GM23338 (cell line): ENCODE data around the gene PACSIN1. TPM values are rescaled to one million over a fixed set of nuclear protein-coding genes. Genes with fewer than 3 reads are reported as not detected.

ENCODE experiments used
- ATAC-seq: fragments of 200-7000 bp; cut with Tn5 transposase; 3 replicates; pipeline ENCODE4 v1.9.1; 2020
- DNase-seq: peaks from one replicate; pipeline ENCODE4 v3.0.0-alpha.2; 2015; ENCODE audit warnings: low spot score
- H2AFZ ChIP-seq: fragments of 200-600 bp; sonication (generic); 2 replicates; pipeline ENCODE4 v1.8.0; 2016; ENCODE audit warnings: antibody characterized with exemption, mild to moderate bottlenecking, moderate library complexity
- H3F3A ChIP-seq: fragments of 200-600 bp; sonication (generic); replicated peaks from 2 replicates; pipeline ENCODE4 v1.8.0; 2017; ENCODE audit warnings: antibody characterized with exemption, mixed run types, low read depth
- H3K27ac ChIP-seq: fragments of 200-600 bp; sonication (generic); 2 replicates; pipeline ENCODE4 v1.6.1; 2016; ENCODE audit warnings: low read depth
- H3K27me3 ChIP-seq: fragments of 200-600 bp; sonication (generic); 2 replicates; pipeline ENCODE4 v1.8.0; 2016; ENCODE audit warnings: mild to moderate bottlenecking, mixed run types, moderate library complexity; ENCODE audit not compliant: insufficient read depth
- H3K36me3 ChIP-seq: fragments of 200-600 bp; sonication (generic); 2 replicates; pipeline ENCODE4 v1.8.0; 2016; ENCODE audit warnings: mild to moderate bottlenecking; ENCODE audit not compliant: insufficient read depth
- H3K4me1 ChIP-seq: fragments of 200-600 bp; sonication (generic); 2 replicates; pipeline ENCODE4 v1.8.0; 2016; ENCODE audit warnings: mild to moderate bottlenecking, moderate library complexity; ENCODE audit not compliant: insufficient read depth
- H3K4me2 ChIP-seq: fragments of 200-600 bp; sonication (generic); 2 replicates; pipeline ENCODE4 v1.7.1; 2017; ENCODE audit warnings: mixed run types
- H3K4me3 ChIP-seq: fragments of 200-600 bp; sonication (generic); 2 replicates; pipeline ENCODE4 v1.6.1; 2016; ENCODE audit warnings: mixed run types
- H3K79me2 ChIP-seq: fragments of 200-600 bp; sonication (generic); replicated peaks from 2 replicates; pipeline ENCODE4 v1.8.0; 2017; ENCODE audit warnings: mild to moderate bottlenecking; ENCODE audit not compliant: insufficient read depth
- H3K9me2 ChIP-seq: fragments of 200-600 bp; sonication (generic); 2 replicates; pipeline ENCODE4 v1.8.0; 2017; ENCODE audit not compliant: insufficient read depth
- H4K20me1 ChIP-seq: fragments of 200-600 bp; sonication (generic); replicated peaks from 2 replicates; pipeline ENCODE4 v1.8.0; 2017; ENCODE audit warnings: mild to moderate bottlenecking; ENCODE audit not compliant: insufficient read depth
- H3K27ac Mint-ChIP-seq: 2 replicates; pipeline ENCODE4 v1.8.0; 2020; ENCODE audit warnings: inconsistent platforms, mild to moderate bottlenecking, moderate library complexity, mixed read lengths
- H3K27me3 Mint-ChIP-seq: 3 replicates; pipeline ENCODE4 v1.8.0; 2022; ENCODE audit warnings: low read depth, mild to moderate bottlenecking, moderate library complexity, mixed read lengths, inconsistent platforms; ENCODE audit not compliant: insufficient read depth, poor library complexity
- H3K36me3 Mint-ChIP-seq: 3 replicates; pipeline ENCODE4 v1.8.0; 2021; ENCODE audit warnings: low read depth, mild to moderate bottlenecking, inconsistent platforms, moderate library complexity, mixed read lengths
- H3K4me1 Mint-ChIP-seq: 3 replicates; pipeline ENCODE4 v1.8.0; 2020; ENCODE audit warnings: mild to moderate bottlenecking, inconsistent platforms, mixed read lengths
- H3K4me3 Mint-ChIP-seq: 3 replicates; pipeline ENCODE4 v1.8.0; 2021; ENCODE audit warnings: moderate library complexity, mild to moderate bottlenecking, inconsistent platforms, mixed read lengths
- H3K9me3 Mint-ChIP-seq: 3 replicates; pipeline ENCODE4 v1.8.0; 2020; ENCODE audit warnings: moderate library complexity, mild to moderate bottlenecking, inconsistent platforms, mixed read lengths
- CTCF ChIP-seq, 2 experiments: fragments of 200-600 bp in 1 of 2; sonication (generic) in 1 of 2; conservative IDR thresholded peaks; 2 replicates each; pipeline versions ENCODE4 v1.5.1 to v1.6.1; 2016 to 2017; ENCODE audit warnings: antibody characterized with exemption in 2 of 2, low read depth in 2 of 2, mild to moderate bottlenecking in 2 of 2, moderate library complexity in 1 of 2
- EZH2 ChIP-seq: fragments of 200-600 bp; sonication (generic); IDR thresholded peaks from one replicate; pipeline ENCODE4 v1.8.0; 2017; ENCODE audit warnings: antibody characterized with exemption, mild to moderate bottlenecking, low read depth; ENCODE audit not compliant: unreplicated experiment
- JUNB ChIP-seq: IDR thresholded peaks from one replicate; pipeline ENCODE4 v1.6.1; 2016; ENCODE audit warnings: antibody characterized with exemption; ENCODE audit not compliant: unreplicated experiment
- NANOG ChIP-seq: IDR thresholded peaks from 2 replicates; pipeline ENCODE4 v1.6.1; 2016; ENCODE audit warnings: antibody characterized with exemption, borderline replicate concordance
- POLR2AphosphoS5 ChIP-seq: IDR thresholded peaks from 2 replicates; pipeline ENCODE4 v1.6.1; 2016; ENCODE audit warnings: antibody characterized with exemption, low read depth
- polyA plus RNA-seq: library from polyadenylated mRNA; unstranded; fragments of >200 nt; fragmentation: Nextera tagmentation; extraction: Ambion mirVana; gene quantifications from 2 replicates; pipeline ENCODE4 v1.2.1, GENCODE V29; 2016
- total RNA-seq: library from RNA; depleted of rRNA; stranded (reverse); fragments of >200 nt; shearing (Covaris generic); gene quantifications from 2 replicates; pipeline ENCODE4 v1.2.3, GENCODE V29; 2014
- TF ChIP-seq, protein P1 (sequence below): fragments of 250-450 bp; sonication (Bioruptor Pico); IDR thresholded peaks from 2 replicates; pipeline ENCODE4 v1.5.0; 2020; ENCODE audit warnings: mild to moderate bottlenecking, moderate library complexity

The PACSIN1 gene
- total and polyA plus RNA-seq, 2 experiments from 2014 or later, result 5.2 to 8.7 TPM

- Mint-ChIP-seq H3K27ac (no peak overlapping the region), H3K27me3 (peaks cover 16% of the 10 kb centered on the region), H3K36me3 (no peaks in the 10 kb centered on the region), H3K9me3 (no peaks in the 10 kb centered on the region; the same call in 1 of the 3 replicates), H3K4me1 (peaks cover 21% of the 10 kb centered on the region), H3K4me3 (no peak overlapping the region)
- Histone ChIP-seq H3K9me2 (no peaks in the 10 kb centered on the region), H4K20me1 (0 out of 2 replicates have a peak, but pooled peaks cover 3% of the 10 kb centered on the region), H3K79me2 (no peaks in the 10 kb centered on the region), H3F3A (no peaks in the 10 kb centered on the region), H3K4me3 (no peak overlapping the region), H3K4me2 (no peak overlapping the region), H2AFZ (no peak overlapping the region), H3K36me3 (no peaks in the 10 kb centered on the region), H3K27ac (no peak overlapping the region), H3K4me1 (no peaks in the 10 kb centered on the region), H3K27me3 (no peaks in the 10 kb centered on the region)
- ATAC-seq (no peak), DNase-seq (no peak)
- TF ChIP-seq JUNB (no peak), CTCF (conservative IDR thresholded peaks at IDR 0.05; ENCODE audit: low read depth in 2 of 2) (no peak), POLR2AphosphoS5 (no peak), EZH2 (no peak), NANOG (no peak)
- TF ChIP-seq, protein P1, sequence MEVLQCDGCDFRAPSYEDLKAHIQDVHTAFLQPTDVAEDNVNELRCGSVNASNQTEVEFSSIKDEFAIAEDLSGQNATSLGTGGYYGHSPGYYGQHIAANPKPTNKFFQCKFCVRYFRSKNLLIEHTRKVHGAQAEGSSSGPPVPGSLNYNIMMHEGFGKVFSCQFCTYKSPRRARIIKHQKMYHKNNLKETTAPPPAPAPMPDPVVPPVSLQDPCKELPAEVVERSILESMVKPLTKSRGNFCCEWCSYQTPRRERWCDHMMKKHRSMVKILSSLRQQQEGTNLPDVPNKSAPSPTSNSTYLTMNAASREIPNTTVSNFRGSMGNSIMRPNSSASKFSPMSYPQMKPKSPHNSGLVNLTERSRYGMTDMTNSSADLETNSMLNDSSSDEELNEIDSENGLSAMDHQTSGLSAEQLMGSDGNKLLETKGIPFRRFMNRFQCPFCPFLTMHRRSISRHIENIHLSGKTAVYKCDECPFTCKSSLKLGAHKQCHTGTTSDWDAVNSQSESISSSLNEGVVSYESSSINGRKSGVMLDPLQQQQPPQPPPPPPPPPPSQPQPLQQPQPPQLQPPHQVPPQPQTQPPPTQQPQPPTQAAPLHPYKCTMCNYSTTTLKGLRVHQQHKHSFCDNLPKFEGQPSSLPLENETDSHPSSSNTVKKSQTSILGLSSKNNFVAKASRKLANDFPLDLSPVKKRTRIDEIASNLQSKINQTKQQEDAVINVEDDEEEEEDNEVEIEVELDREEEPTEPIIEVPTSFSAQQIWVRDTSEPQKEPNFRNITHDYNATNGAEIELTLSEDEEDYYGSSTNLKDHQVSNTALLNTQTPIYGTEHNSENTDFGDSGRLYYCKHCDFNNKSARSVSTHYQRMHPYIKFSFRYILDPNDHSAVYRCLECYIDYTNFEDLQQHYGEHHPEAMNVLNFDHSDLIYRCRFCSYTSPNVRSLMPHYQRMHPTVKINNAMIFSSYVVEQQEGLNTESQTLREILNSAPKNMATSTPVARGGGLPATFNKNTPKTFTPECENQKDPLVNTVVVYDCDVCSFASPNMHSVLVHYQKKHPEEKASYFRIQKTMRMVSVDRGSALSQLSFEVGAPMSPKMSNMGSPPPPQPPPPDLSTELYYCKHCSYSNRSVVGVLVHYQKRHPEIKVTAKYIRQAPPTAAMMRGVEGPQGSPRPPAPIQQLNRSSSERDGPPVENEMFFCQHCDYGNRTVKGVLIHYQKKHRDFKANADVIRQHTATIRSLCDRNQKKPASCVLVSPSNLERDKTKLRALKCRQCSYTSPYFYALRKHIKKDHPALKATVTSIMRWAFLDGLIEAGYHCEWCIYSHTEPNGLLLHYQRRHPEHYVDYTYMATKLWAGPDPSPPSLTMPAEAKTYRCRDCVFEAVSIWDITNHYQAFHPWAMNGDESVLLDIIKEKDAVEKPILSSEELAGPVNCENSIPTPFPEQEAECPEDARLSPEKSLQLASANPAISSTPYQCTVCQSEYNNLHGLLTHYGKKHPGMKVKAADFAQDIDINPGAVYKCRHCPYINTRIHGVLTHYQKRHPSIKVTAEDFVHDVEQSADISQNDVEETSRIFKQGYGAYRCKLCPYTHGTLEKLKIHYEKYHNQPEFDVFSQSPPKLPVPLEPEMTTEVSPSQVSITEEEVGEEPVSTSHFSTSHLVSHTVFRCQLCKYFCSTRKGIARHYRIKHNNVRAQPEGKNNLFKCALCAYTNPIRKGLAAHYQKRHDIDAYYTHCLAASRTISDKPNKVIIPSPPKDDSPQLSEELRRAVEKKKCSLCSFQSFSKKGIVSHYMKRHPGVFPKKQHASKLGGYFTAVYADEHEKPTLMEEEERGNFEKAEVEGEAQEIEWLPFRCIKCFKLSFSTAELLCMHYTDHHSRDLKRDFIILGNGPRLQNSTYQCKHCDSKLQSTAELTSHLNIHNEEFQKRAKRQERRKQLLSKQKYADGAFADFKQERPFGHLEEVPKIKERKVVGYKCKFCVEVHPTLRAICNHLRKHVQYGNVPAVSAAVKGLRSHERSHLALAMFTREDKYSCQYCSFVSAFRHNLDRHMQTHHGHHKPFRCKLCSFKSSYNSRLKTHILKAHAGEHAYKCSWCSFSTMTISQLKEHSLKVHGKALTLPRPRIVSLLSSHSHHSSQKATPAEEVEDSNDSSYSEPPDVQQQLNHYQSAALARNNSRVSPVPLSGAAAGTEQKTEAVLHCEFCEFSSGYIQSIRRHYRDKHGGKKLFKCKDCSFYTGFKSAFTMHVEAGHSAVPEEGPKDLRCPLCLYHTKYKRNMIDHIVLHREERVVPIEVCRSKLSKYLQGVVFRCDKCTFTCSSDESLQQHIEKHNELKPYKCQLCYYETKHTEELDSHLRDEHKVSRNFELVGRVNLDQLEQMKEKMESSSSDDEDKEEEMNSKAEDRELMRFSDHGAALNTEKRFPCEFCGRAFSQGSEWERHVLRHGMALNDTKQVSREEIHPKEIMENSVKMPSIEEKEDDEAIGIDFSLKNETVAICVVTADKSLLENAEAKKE (CRISPR knock-in tag), result no peak
Observed at GRCh38 chr6:34569361-34569973, 103.6 kb downstream of the PACSIN1 start.
